Psoas muscle (tissue), 8 donors: ENCODE data around the gene PSMD1. TPM values are rescaled to one million over a fixed set of nuclear protein-coding genes. Genes with fewer than 3 reads are reported as not detected.

Source experiments
- ATAC-seq, 4 donors: fragments of 200-7000 bp; cut with Tn5 transposase; one replicate each; pipeline ENCODE4 v1.9.1; 2020; ENCODE audit warnings: moderate library complexity in 3 of 4, mild to moderate bottlenecking in 2 of 4
- DNase-seq, 2 donors: peaks; one replicate each; pipeline ENCODE4 v3.0.0-alpha.2; 2020
- H3K27ac ChIP-seq: fragments of 200-600 bp; one replicate; pipeline ENCODE4 v1.8.0; 2022
- H3K27me3 ChIP-seq, 3 donors: fragments of 200-600 bp in 1 of 3; one replicate each; pipeline versions ENCODE4 v1.6.1 to v1.8.0; 2013 to 2022; ENCODE audit warnings: low read length in 2 of 3, mild to moderate bottlenecking in 2 of 3, moderate library complexity in 1 of 3; ENCODE audit not compliant: insufficient read depth in 3 of 3
- H3K36me3 ChIP-seq, 2 donors: fragments of 200-600 bp in 1 of 2; one replicate each; pipeline versions ENCODE4 v1.6.1 to v1.8.0; 2013 to 2022; ENCODE audit warnings: low read depth in 1 of 2, mild to moderate bottlenecking in 1 of 2, moderate library complexity in 1 of 2; ENCODE audit not compliant: insufficient read depth in 1 of 2
- H3K4me1 ChIP-seq: fragments of 200-600 bp; one replicate; pipeline ENCODE4 v1.8.0; 2022
- H3K4me3 ChIP-seq: fragments of 200-600 bp; one replicate; pipeline ENCODE4 v1.8.0; 2022; ENCODE audit warnings: mild to moderate bottlenecking
- H3K9me3 ChIP-seq: fragments of 200-600 bp; one replicate; pipeline ENCODE4 v1.8.0; 2022
- WGBS, 3 donors: extraction: QIAGEN DNeasy Blood & Tissue Kit; methylation state at CpG; one replicate each; pipeline versions ENCODE4 v1.1.6 to v1.1.7; 2013; 5-methylcytosine and 5-hydroxymethylcytosine counted together
- intact Hi-C, 2 donors: fragments of 100-400 bp; cut with DNase I; formaldehyde crosslinking; loops; one replicate each; pipeline versions ENCODE4 v1.11.0 to v1.14.2; 2022
- polyA plus RNA-seq, 3 donors: library from polyadenylated mRNA; stranded (reverse); fragments of 200-250 nt; gene quantifications; one replicate each; pipeline ENCODE4 v1.2.3, GENCODE V29; 2013
- total RNA-seq, 4 donors: library from RNA; stranded (reverse); fragmentation: NEBNext Ultra II Directional in 2 of 4; extraction: Animal tissue kit (Norgen Biotek cat#: 25700) in 2 of 4; gene quantifications; one replicate each; pipeline versions ENCODE4 v1.2.1 to v1.2.4, GENCODE V29; 2021 to 2023
- TF ChIP-seq, protein P1 (sequence below): fragments of 200-600 bp; IDR thresholded peaks from one replicate; pipeline ENCODE4 v1.8.0; 2022; ENCODE audit warnings: antibody characterized with exemption
- donor health status: healthy with polysubstance abuse.
- donor health status: DM: no; HTN: no; CAD: no; lungs with moderate emphysema.
- donor health status: Bipolar disorder and iron deficiency.
- donor health status: healthy.
- donor health status: DM: yes; HTN: yes; CAD: no.
- donor health status: DM: no; HTN: no; CAD: no.
- donor health status: DM: no; HTN: no; CAD: no.
- donor health status: DM: yes; HTN: yes; CAD: no.

Gene PSMD1
- total and polyA plus RNA-seq, 7 donors: 74.4 to 170 (median 152) TPM

DNA sequence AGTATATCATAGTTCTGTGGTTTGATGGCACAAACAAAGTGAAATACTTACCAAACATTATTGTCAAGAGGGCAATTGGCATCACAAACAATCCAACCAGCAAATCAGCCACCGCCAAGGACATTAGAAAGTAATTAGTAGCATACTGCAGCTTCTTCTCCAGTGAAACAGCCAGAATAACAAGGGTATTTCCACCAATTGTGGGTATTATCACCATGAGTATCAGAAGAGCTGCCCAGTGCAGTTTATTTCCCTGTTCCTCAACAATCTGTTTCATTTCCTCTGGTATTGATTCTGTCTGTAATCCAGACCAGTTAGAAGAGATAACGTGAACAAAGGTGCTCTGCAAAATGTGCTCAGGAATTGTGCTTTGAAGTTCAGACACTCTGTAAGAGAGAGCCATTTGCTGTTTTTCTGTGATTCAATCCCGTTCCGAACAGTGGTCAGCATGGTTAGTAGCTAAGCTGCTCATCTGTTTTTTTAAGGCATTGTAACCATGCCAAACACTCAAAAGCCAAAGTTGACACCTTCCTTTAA, 66.8 kb downstream of the PSMD1 start:
- 59 to 80% (median 67%) methylated on average over 4 of the region's 4 CpGs for WGBS, 3 donors
- H3K27ac ChIP-seq: no peak overlapping the region
- ATAC-seq: no peak

DNA sequence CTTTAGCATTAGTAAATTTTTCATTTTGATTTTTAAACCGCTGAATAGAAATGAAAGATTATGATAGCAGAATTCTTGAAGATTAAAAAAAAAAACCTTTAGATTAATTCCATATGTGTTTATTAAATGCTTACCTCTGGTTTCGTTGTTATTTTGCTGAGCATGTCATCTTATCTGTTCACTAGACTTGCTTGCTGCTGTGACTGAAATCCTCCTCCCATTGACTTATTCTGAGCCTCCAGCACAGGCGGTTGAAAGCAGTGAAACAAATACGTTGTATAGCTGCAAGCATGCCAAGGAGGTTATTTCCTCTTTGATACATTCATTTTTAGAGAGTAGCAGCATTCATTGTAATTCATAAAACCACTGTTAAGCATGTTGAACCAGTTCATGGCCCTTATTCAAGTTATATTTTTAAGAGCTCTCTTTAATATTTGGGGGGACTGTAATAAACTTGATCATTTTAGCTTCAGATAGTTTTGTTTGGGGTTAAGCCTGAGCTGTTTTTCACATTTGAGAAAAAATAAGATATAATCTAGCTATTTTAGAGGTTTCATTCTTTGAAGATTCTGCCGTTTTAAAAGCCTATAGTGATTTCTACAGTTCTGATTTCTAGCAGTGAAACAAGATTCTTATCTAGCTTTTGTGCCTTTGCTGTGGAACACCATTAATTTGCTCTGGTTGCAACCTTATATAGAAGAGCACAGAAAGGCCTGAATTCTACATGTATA, 68.3 kb downstream of the PSMD1 start, which contains the start of gene HTR2B:
HTR2B (minus strand) TSS at position 205 of the 731 bp plus-strand sequence. CDS start 1,278 bp downstream, outside the sequence.
- Histone ChIP-seq H3K4me3 (peak within 1 kb of the TSS; percentile 2), H3K27ac (no peak within 1 kb of the TSS), H3K9me3 (no peaks in the 10 kb centered on the region), H3K27me3 (no peaks in the 10 kb centered on the region), H3K4me1 (peaks cover 6% of the 10 kb centered on the region), H3K36me3 (no peaks in the 10 kb centered on the region)
- ATAC-seq (peak in 1 of 4 donors; percentile 34), DNase-seq (no peak)
- intact Hi-C loops: loop anchor here in 1 of 2 donors (5.0 kb wide), 1 partner anchor 32 kb away; no protein-coding TSS in a partner anchor
- TF ChIP-seq, protein P1, sequence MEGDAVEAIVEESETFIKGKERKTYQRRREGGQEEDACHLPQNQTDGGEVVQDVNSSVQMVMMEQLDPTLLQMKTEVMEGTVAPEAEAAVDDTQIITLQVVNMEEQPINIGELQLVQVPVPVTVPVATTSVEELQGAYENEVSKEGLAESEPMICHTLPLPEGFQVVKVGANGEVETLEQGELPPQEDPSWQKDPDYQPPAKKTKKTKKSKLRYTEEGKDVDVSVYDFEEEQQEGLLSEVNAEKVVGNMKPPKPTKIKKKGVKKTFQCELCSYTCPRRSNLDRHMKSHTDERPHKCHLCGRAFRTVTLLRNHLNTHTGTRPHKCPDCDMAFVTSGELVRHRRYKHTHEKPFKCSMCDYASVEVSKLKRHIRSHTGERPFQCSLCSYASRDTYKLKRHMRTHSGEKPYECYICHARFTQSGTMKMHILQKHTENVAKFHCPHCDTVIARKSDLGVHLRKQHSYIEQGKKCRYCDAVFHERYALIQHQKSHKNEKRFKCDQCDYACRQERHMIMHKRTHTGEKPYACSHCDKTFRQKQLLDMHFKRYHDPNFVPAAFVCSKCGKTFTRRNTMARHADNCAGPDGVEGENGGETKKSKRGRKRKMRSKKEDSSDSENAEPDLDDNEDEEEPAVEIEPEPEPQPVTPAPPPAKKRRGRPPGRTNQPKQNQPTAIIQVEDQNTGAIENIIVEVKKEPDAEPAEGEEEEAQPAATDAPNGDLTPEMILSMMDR: no peak
- WGBS, 3 donors: 62 to 71% (median 68%) methylated on average over 5 of the region's 5 CpGs

More for the DNA sequence above, 66.8 kb downstream of the PSMD1 start:
- intact Hi-C loops: loop anchor here in 1 of 2 donors (5.0 kb wide), 1 partner anchor 34 kb away; no protein-coding TSS in a partner anchor
- H3K4me1 ChIP-seq: peaks cover 6% of the 10 kb centered on the region
- H3K36me3 ChIP-seq: no peaks in the 10 kb centered on the region
- H3K27me3 ChIP-seq: no peaks in the 10 kb centered on the region
- H3K9me3 ChIP-seq: no peaks in the 10 kb centered on the region
- TF ChIP-seq, protein P1: no peak
- no peak for DNase-seq
- H3K4me3 ChIP-seq: peak overlapping the region; percentile 4

DNA sequence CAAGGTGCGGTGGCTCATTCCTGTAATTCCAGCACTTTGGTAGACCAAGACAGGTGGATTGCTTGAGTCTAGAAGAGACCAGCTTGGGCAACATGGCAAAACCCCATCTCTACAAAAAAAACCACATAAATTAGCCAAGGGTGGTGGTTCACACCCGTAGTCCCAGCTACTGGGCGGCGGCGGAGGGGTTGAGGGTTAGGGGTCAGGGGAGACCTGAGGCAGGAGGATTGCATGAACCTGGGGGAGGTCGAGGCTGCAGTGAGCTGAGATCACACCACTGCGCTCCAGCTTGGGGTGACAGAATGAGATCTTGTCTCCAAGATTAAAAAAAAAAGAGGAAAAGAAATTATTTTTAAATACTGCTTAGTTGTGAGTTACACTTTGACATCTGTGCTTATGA, 69.5 kb downstream of the PSMD1 start:
- 90 to 93% (median 93%) methylated on average over 7 of the region's 7 CpGs for WGBS, 3 donors
- H3K27me3 ChIP-seq: no peaks in the 10 kb centered on the region
- no peak overlapping the region for H3K4me3 ChIP-seq
- DNase-seq: no peak
- no peak for ATAC-seq
- H3K9me3 ChIP-seq: no peaks in the 10 kb centered on the region
- peaks cover 6% of the 10 kb centered on the region for H3K4me1 ChIP-seq
- H3K27ac ChIP-seq: no peak overlapping the region
- no peaks in the 10 kb centered on the region for H3K36me3 ChIP-seq
- intact Hi-C loops: no loop called here
- TF ChIP-seq, protein P1: no peak

DNA sequence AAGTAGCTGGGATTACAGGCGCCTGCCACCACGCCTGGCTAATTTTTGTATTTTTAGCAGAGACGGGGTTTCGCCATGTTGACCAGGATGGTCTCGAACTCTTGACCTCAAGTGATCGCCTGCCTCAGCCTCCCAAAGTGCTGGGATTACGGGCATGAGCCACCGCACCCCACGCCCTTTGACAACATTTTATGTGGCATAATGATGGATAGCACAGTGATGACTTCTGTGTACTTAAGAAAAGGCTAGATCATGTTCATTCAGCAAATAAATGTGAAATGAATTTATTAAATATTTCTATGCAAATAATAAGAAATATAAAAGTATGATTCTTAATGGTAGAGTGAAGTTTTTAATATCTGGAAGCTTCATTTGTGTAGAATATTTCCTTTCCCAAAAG, 70.8 kb downstream of the PSMD1 start:
- Histone ChIP-seq H3K27me3 (no peaks in the 10 kb centered on the region), H3K27ac (no peak overlapping the region), H3K4me3 (no peak overlapping the region), H3K4me1 (peaks cover 14% of the 10 kb centered on the region), H3K36me3 (no peaks in the 10 kb centered on the region), H3K9me3 (no peaks in the 10 kb centered on the region)
- TF ChIP-seq, protein P1: no peak
- DNase-seq: no peak
- 93 to 98% (median 96%) methylated on average over 9 of the region's 9 CpGs for WGBS, 3 donors
- intact Hi-C loops: no loop called here
- ATAC-seq: no peak
